Vagina (tissue), 2 donors: ENCODE data around the gene TPRG1L.

Experiments used
- POLR2A ChIP-seq, 2 donors: fragments of 450-650 bp; IDR thresholded peaks; one replicate each; pipeline ENCODE4 v1.6.1; 2017; ENCODE audit warnings: antibody characterized with exemption in 2 of 2, mild to moderate bottlenecking in 2 of 2, moderate library complexity in 2 of 2
- TF ChIP-seq, protein P1 (sequence below), 3 experiments: fragments of 450-650 bp in 2 of 3; fragments of 200-600 bp in 1 of 3; sonication (generic) in 1 of 3; IDR thresholded peaks; one replicate each; pipeline ENCODE4 v1.5.1; 2017 to 2019; ENCODE audit warnings: antibody characterized with exemption in 3 of 3, mild to moderate bottlenecking in 2 of 3, moderate library complexity in 2 of 3

DNA sequence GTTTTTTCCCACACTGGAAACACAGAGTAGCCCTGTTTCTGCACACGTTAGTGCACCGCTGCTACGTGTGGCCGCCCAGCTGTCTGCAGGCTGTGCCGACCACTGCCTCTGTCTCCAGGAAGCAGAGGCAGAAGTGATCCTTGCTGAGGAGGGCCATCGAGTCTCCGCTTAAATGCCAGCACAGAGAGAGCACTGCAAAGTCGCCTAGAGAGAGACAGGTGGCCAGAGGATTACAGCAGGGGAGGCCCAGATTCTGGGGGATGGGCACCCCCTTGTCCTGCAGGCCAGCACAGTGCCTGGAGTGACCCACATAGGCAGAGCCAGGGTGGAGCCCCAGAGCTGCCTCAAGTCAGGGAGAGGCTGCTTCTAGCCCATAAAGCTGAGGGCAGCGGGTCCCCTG, 6.1 kb downstream of the TPRG1L start:
- no peak for TF ChIP-seq POLR2A (IDR thresholded peaks at IDR 0.05)
- TF ChIP-seq, protein P1, sequence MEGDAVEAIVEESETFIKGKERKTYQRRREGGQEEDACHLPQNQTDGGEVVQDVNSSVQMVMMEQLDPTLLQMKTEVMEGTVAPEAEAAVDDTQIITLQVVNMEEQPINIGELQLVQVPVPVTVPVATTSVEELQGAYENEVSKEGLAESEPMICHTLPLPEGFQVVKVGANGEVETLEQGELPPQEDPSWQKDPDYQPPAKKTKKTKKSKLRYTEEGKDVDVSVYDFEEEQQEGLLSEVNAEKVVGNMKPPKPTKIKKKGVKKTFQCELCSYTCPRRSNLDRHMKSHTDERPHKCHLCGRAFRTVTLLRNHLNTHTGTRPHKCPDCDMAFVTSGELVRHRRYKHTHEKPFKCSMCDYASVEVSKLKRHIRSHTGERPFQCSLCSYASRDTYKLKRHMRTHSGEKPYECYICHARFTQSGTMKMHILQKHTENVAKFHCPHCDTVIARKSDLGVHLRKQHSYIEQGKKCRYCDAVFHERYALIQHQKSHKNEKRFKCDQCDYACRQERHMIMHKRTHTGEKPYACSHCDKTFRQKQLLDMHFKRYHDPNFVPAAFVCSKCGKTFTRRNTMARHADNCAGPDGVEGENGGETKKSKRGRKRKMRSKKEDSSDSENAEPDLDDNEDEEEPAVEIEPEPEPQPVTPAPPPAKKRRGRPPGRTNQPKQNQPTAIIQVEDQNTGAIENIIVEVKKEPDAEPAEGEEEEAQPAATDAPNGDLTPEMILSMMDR (IDR thresholded peaks at IDR 0.05), result no peak
